C4-2B (cell line): ENCODE results near the gene TRIM39.
"Not testable (repeated sequence)": the region's sequence is repeated elsewhere in the genome, so short reads cannot be mapped to it uniquely, and the experiment has no call there.

Experiments used
- ZFX ChIP-seq: fragments of 450-650 bp; IDR thresholded peaks from 2 replicates; pipeline ENCODE4 v1.6.1; 2017
- TF ChIP-seq, protein P1 (sequence below): fragments of 450-650 bp; conservative IDR thresholded peaks from 2 replicates; pipeline ENCODE4 v1.5.1; 2017; ENCODE audit warnings: mild to moderate bottlenecking

DNA sequence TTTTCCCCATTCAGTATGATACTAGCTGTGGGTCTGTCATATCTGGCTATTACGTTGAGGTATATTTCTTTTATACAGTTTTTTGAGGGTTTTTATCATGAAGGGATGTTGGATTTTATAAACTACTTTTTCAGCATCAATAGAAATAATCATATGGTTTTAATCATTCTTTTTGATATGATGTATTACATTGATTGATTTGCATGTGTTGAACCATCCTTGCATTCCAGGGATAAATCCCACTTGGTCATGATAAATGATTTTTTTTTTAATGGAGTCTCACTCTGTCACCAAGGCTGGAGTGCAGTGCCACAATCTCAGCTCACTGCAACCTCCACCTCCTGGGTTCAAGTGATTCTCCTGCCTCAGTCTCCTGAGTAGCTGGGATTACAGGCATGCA, 45.7 kb upstream of the TRIM39 start:
- TF ChIP-seq, protein P1, sequence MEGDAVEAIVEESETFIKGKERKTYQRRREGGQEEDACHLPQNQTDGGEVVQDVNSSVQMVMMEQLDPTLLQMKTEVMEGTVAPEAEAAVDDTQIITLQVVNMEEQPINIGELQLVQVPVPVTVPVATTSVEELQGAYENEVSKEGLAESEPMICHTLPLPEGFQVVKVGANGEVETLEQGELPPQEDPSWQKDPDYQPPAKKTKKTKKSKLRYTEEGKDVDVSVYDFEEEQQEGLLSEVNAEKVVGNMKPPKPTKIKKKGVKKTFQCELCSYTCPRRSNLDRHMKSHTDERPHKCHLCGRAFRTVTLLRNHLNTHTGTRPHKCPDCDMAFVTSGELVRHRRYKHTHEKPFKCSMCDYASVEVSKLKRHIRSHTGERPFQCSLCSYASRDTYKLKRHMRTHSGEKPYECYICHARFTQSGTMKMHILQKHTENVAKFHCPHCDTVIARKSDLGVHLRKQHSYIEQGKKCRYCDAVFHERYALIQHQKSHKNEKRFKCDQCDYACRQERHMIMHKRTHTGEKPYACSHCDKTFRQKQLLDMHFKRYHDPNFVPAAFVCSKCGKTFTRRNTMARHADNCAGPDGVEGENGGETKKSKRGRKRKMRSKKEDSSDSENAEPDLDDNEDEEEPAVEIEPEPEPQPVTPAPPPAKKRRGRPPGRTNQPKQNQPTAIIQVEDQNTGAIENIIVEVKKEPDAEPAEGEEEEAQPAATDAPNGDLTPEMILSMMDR, result not testable (repeated sequence)
- TF ChIP-seq ZFX, result not testable (repeated sequence)
